Measurements from ENCODE around the gene SUPT6H.

GRCh38 chr17:28725660-28726225 is 63.7 kb downstream of the SUPT6H start:
- TF ChIP-seq CTCF (IDR thresholded peaks at IDR 0.05): no peak
- TF ChIP-seq POLR2A (IDR thresholded peaks at IDR 0.05): no peak
- TF ChIP-seq EP300 (IDR thresholded peaks at IDR 0.05): no peak
